ENCODE data around the gene TRIP13. TPM values are rescaled to one million over a fixed set of nuclear protein-coding genes. Genes with fewer than 3 reads are reported as not detected.

The TRIP13 gene
- total and polyA plus RNA-seq, 2 of the 4 experiments (the other 2 are of a cell fraction): 17.1 to 35.5 TPM

GRCh38 chr5:860506-861150 is 32.1 kb upstream of the TRIP13 start:
- H3K4me3 ChIP-seq (ENCODE audit: insufficient read depth, low read depth, low read length): no peak overlapping the region
- no peaks in the 10 kb centered on the region for H3K27me3 ChIP-seq (ENCODE audit: control insufficient read depth, insufficient read depth, low read length)
- H2BK120ac ChIP-seq (ENCODE audit: low read depth, low read length): no peak overlapping the region
- H3K27ac ChIP-seq (ENCODE audit: insufficient read depth, low read length): no peak overlapping the region
- H3K79me1 ChIP-seq (ENCODE audit: low read depth in 1 of 2, low read length in 2 of 2): peaks cover 2 to 4% of the 10 kb centered on the region in 2 experiments; a peak in 1 of 4 replicates
- H2BK20ac ChIP-seq (ENCODE audit: low read depth, low read length): no peak overlapping the region
- H3K9me3 ChIP-seq (ENCODE audit: control insufficient read depth, insufficient read depth, low read length): no peaks in the 10 kb centered on the region
- no peak overlapping the region for H3K14ac ChIP-seq (replicated peaks; ENCODE audit: low read depth, low read length)
- H3K56ac ChIP-seq (ENCODE audit: extremely low read depth, insufficient read depth, low read length): no peak overlapping the region
- H3K36me3 ChIP-seq (ENCODE audit: control insufficient read depth, insufficient read depth, low read length): peaks cover 30% of the 10 kb centered on the region
- ChIA-PET CTCF (no interaction called here), POLR2A (ENCODE audit: unreplicated experiment) (no interaction called here)
- DNase-seq (no peak), ATAC-seq (ENCODE audit: low read depth) (no peak)
- TF ChIP-seq SMC3 (IDR thresholded peaks at IDR 0.05; ENCODE audit: low read depth, low read length) (no peak), RCOR1 (IDR thresholded peaks at IDR 0.05; ENCODE audit: insufficient replicate concordance, low read length) (no peak), NFE2L2 (IDR thresholded peaks at IDR 0.05; ENCODE audit: low read depth, low read length) (no peak), ELK1 (IDR thresholded peaks at IDR 0.05; ENCODE audit: borderline replicate concordance, low read depth, low read length) (no peak), MAFK (IDR thresholded peaks at IDR 0.05; ENCODE audit: low read depth, low read length) (no peak), CEBPB (IDR thresholded peaks at IDR 0.05; ENCODE audit: low read depth, low read length) (no peak), BHLHE40 (IDR thresholded peaks at IDR 0.05; ENCODE audit: low read depth, low read length) (no peak), POLR2A (IDR thresholded peaks at IDR 0.05; ENCODE audit: low read depth, low read length) (no peak)
- H2AK5ac ChIP-seq (ENCODE audit: low read depth, low read length): no peak overlapping the region
- H3K9me1 ChIP-seq (ENCODE audit: insufficient read depth, low read length): peaks cover 10% of the 10 kb centered on the region
- no peak overlapping the region for H4K91ac ChIP-seq (ENCODE audit: insufficient read depth, low read depth, low read length)
- H2AFZ ChIP-seq (replicated peaks; ENCODE audit: low read length, poor library complexity): no peak overlapping the region
- no peak overlapping the region for H2AK9ac ChIP-seq (replicated peaks; ENCODE audit: low read depth, low read length, poor library complexity)
- no peaks in the 10 kb centered on the region for H3K4me1 ChIP-seq (ENCODE audit: control insufficient read depth, insufficient read depth, low read length)
- in situ Hi-C loops (cut with MboI; ENCODE audit: low sequenced_read_pairs): no loop called here
- H4K8ac ChIP-seq (ENCODE audit: low read depth in 2 of 2, low read length in 2 of 2): no peak overlapping the region
- H4K5ac ChIP-seq (ENCODE audit: low read depth, low read length): no peak overlapping the region
- H3K18ac ChIP-seq (ENCODE audit: low read depth, low read length): no peak overlapping the region
- intact Hi-C loops (cut with micrococcal nuclease): no loop called here
- no peak overlapping the region for H3K23ac ChIP-seq (ENCODE audit: low read depth, low read length)
- dilution Hi-C loops (cut with HindIII; ENCODE audit: low sequenced_read_pairs, unreplicated experiment): no loop called here
- no peak overlapping the region for H2BK5ac ChIP-seq (ENCODE audit: low read depth, low read length, poor library complexity, severe bottlenecking)
- no TSS peak for BruUV-seq (replicated peaks)
- H3K4me2 ChIP-seq (ENCODE audit: low read depth, low read length): no peak overlapping the region
- H3K9ac ChIP-seq (ENCODE audit: low read depth, low read length): no peak overlapping the region
- H3K4ac ChIP-seq (ENCODE audit: low read depth, low read length): no peak overlapping the region
- peaks cover 21% of the 10 kb centered on the region for H4K20me1 ChIP-seq (ENCODE audit: insufficient read depth, low read length)
- H2BK15ac ChIP-seq (ENCODE audit: low read depth, low read length): no peak overlapping the region
- WGBS, 2 experiments (ENCODE audit: extremely low coverage in 2 of 2, insufficient read length in 1 of 2): 95% methylated on average over 6 of the region's 15 CpGs; no CpG with 5 or more reads in 1 of the 2 experiments

Measured in IMR-90 (cell line).